H1 (cell line): ENCODE measurements around the gene EDA. TPM values are rescaled to one million over a fixed set of nuclear protein-coding genes. Genes with fewer than 3 reads are reported as not detected.
A peak's percentile ranks its signal among the peaks of the same experiment; 100 is the strongest.

Experiments used
- CTCF ChIA-PET: fragments of 300-600 bp; sonication (Branson Sonifier 250); formaldehyde crosslinking; loops from one replicate; lab custom pipeline; 2021; ENCODE audit not compliant: partially characterized antibody; lab: Charles Lee
- POLR2A ChIA-PET: fragments of 300-600 bp; sonication (Branson Sonifier 250); formaldehyde crosslinking; loops from one replicate; lab custom pipeline; 2021; ENCODE audit warnings: inconsistent platforms; ENCODE audit not compliant: partially characterized antibody; lab: Charles Lee
- DNase-seq, 2 experiments: peaks; one replicate each; pipeline versions ENCODE4 v3.0.0 to v3.0.0-alpha.2; 2010 to 2022; ENCODE audit warnings: low spot score in 2 of 2, low read depth in 1 of 2, mixed read lengths in 1 of 2
- FAIRE-seq: peaks from 2 replicates; lab custom pipeline; 2011; peaks lifted over from hg19 to GRCh38; lab: Jason Lieb, UNC
- H2AFZ ChIP-seq: 2 replicates; pipeline ENCODE4 v1.8.1; 2012; ENCODE audit warnings: low read length, inconsistent platforms
- H2AK5ac ChIP-seq: 2 replicates; pipeline ENCODE4 v1.6.1; 2013; ENCODE audit warnings: low read depth, low read length
- H2BK120ac ChIP-seq: replicated peaks from 2 replicates; pipeline ENCODE3; 2013; ENCODE audit warnings: low read depth, low read length, inconsistent platforms
- H2BK12ac ChIP-seq: 2 replicates; pipeline ENCODE4 v1.6.1; 2013; ENCODE audit warnings: low read depth, low read length
- H2BK15ac ChIP-seq: 2 replicates; pipeline ENCODE4 v1.6.1; 2013; ENCODE audit warnings: low read length
- H2BK20ac ChIP-seq: 2 replicates; pipeline ENCODE4 v1.6.1; 2013; ENCODE audit warnings: low read length
- H2BK5ac ChIP-seq: 2 replicates; pipeline ENCODE4 v1.6.1; 2013; ENCODE audit warnings: low read depth, low read length
- H3K14ac ChIP-seq: 2 replicates; pipeline ENCODE4 v1.6.1; 2013; ENCODE audit warnings: inconsistent platforms; ENCODE audit not compliant: insufficient read length
- H3K18ac ChIP-seq: 2 replicates; pipeline ENCODE4 v1.6.1; 2013; ENCODE audit warnings: low read length; ENCODE audit errors: extremely low read depth
- H3K23ac ChIP-seq: 2 replicates; pipeline ENCODE4 v1.6.1; 2013; ENCODE audit warnings: inconsistent platforms; ENCODE audit not compliant: insufficient read length
- H3K23me2 ChIP-seq: 2 replicates; pipeline ENCODE4 v1.6.1; 2013; ENCODE audit warnings: low read depth, low read length
- H3K27ac ChIP-seq: 2 replicates; pipeline ENCODE4 v1.6.1; 2011; ENCODE audit warnings: low read depth, low read length, inconsistent platforms
- H3K27me3 ChIP-seq, 4 experiments: replicated peaks in 1 of 4; 1 replicate in 1 of 4; 2 replicates in 3 of 4; pipeline versions ENCODE4 v1.6.1 to v1.8.1; 2011 to 2013; ENCODE audit warnings: low read length in 3 of 4, mild to moderate bottlenecking in 3 of 4, inconsistent platforms in 2 of 4, mixed read lengths in 2 of 4, moderate library complexity in 1 of 4; ENCODE audit not compliant: control insufficient read depth in 3 of 4, insufficient read depth in 3 of 4; ENCODE audit errors: extremely low read depth in 1 of 4
- H3K36me3 ChIP-seq, 4 experiments: 2 replicates each; pipeline versions ENCODE4 v1.6.1 to v1.8.1; 2011 to 2013; ENCODE audit warnings: mild to moderate bottlenecking in 4 of 4, low read length in 3 of 4, moderate library complexity in 2 of 4, control low read depth in 1 of 4, inconsistent platforms in 1 of 4; ENCODE audit not compliant: insufficient read depth in 4 of 4, control insufficient read depth in 2 of 4
- H3K4ac ChIP-seq: replicated peaks from 2 replicates; pipeline ENCODE3; 2013; ENCODE audit warnings: low read length, low read depth, mixed read lengths, inconsistent platforms; ENCODE audit not compliant: insufficient read length
- H3K4me1 ChIP-seq, 4 experiments: replicated peaks in 1 of 4; 1 replicate in 1 of 4; 2 replicates in 3 of 4; pipeline versions ENCODE4 v1.6.1 to v1.8.1; 2011 to 2013; ENCODE audit warnings: low read length in 3 of 4, inconsistent platforms in 2 of 4, mixed read lengths in 1 of 4; ENCODE audit not compliant: insufficient read depth in 4 of 4, control insufficient read depth in 3 of 4
- H3K4me2 ChIP-seq, 2 experiments: 2 replicates each; pipeline versions ENCODE4 v1.6.1 to v1.8.1; 2011 to 2013; ENCODE audit warnings: low read depth in 2 of 2, low read length in 2 of 2, control low read depth in 1 of 2, inconsistent platforms in 1 of 2, mild to moderate bottlenecking in 1 of 2; ENCODE audit not compliant: insufficient read depth in 1 of 2
- H3K4me3 ChIP-seq, 4 experiments: fragments of 200-600, 300-600 bp in 1 of 4; sonication (generic), shearing (Covaris generic), sonication (Bioruptor Twin) in 1 of 4; 2 replicates each; pipeline versions ENCODE4 v1.5.1 to v1.8.1; 2011 to 2016; ENCODE audit warnings: low read length in 4 of 4, low read depth in 3 of 4, control low read depth in 2 of 4, inconsistent platforms in 2 of 4, mild to moderate bottlenecking in 2 of 4, mixed read lengths in 1 of 4, moderate library complexity in 1 of 4; ENCODE audit not compliant: insufficient read depth in 2 of 4; ENCODE audit errors: extremely low read depth in 1 of 4
- H3K56ac ChIP-seq: replicated peaks from 2 replicates; pipeline ENCODE3; 2013; ENCODE audit warnings: low read depth, mild to moderate bottlenecking, mixed read lengths, low read length, inconsistent platforms; ENCODE audit not compliant: insufficient read length
- H3K79me1 ChIP-seq: 2 replicates; pipeline ENCODE4 v1.6.1; 2013; ENCODE audit warnings: low read depth, low read length, control low read depth
- H3K79me2 ChIP-seq, 2 experiments: 2 replicates each; pipeline versions ENCODE4 v1.6.1 to v1.8.1; 2012 to 2013; ENCODE audit warnings: low read length in 2 of 2, mild to moderate bottlenecking in 2 of 2, inconsistent platforms in 1 of 2; ENCODE audit not compliant: insufficient read depth in 2 of 2, control insufficient read depth in 1 of 2
- H3K9ac ChIP-seq, 4 experiments: replicated peaks in 1 of 4; 1 replicate in 1 of 4; 2 replicates in 3 of 4; pipeline versions ENCODE4 v1.6.1 to v1.8.1; 2011 to 2013; ENCODE audit warnings: low read depth in 3 of 4, low read length in 3 of 4, control low read depth in 2 of 4, mild to moderate bottlenecking in 2 of 4, moderate library complexity in 2 of 4, inconsistent platforms in 1 of 4; ENCODE audit errors: extremely low read depth in 1 of 4
- H3K9me3 ChIP-seq, 2 experiments: 2 replicates each; pipeline versions ENCODE4 v1.6.1 to v1.8.1; 2012 to 2013; ENCODE audit warnings: mild to moderate bottlenecking in 2 of 2, moderate library complexity in 2 of 2, control low read depth in 1 of 2, inconsistent platforms in 1 of 2, low read depth in 1 of 2, low read length in 1 of 2, mixed read lengths in 1 of 2; ENCODE audit not compliant: insufficient read depth in 2 of 2
- H4K20me1 ChIP-seq, 2 experiments: replicated peaks in 1 of 2; 2 replicates each; pipeline versions ENCODE3 to v1.8.1; 2011 to 2013; ENCODE audit warnings: inconsistent platforms in 2 of 2, low read length in 2 of 2, mild to moderate bottlenecking in 1 of 2; ENCODE audit not compliant: insufficient read depth in 2 of 2, control insufficient read depth in 1 of 2
- H4K5ac ChIP-seq: 2 replicates; pipeline ENCODE4 v1.6.1; 2013; ENCODE audit warnings: low read length, low read depth, mixed read lengths, inconsistent platforms; ENCODE audit not compliant: insufficient read length
- H4K8ac ChIP-seq: 2 replicates; pipeline ENCODE4 v1.8.0; 2013; ENCODE audit warnings: mild to moderate bottlenecking, moderate library complexity, low read length, inconsistent platforms; ENCODE audit not compliant: insufficient read depth; ENCODE audit errors: extremely low read depth
- H4K91ac ChIP-seq: replicated peaks from 2 replicates; pipeline ENCODE3; 2013; ENCODE audit warnings: low read length, mixed read lengths, inconsistent platforms; ENCODE audit not compliant: insufficient read length
- CTCF ChIP-seq, 3 experiments: IDR thresholded peaks; 1 replicate in 2 of 3; 2 replicates in 1 of 3; pipeline versions ENCODE4 v1.5.1 to v1.6.1; 2011; ENCODE audit warnings: low read length in 3 of 3, mild to moderate bottlenecking in 3 of 3, inconsistent platforms in 2 of 3, low read depth in 1 of 3, moderate library complexity in 1 of 3; ENCODE audit not compliant: insufficient read depth in 1 of 3; ENCODE audit errors: control extremely low read depth in 1 of 3
- GTF2F1 ChIP-seq: IDR thresholded peaks from 2 replicates; pipeline ENCODE4 v1.6.1; 2012; ENCODE audit warnings: low read depth, low read length, improper control_type of control experiment, borderline replicate concordance
- KDM1A ChIP-seq: fragments of 200-600, 300-600 bp; sonication (generic); IDR thresholded peaks from 2 replicates; pipeline ENCODE4 v1.7.1; 2016; ENCODE audit warnings: mild to moderate bottlenecking, low read length, borderline replicate concordance
- MAFK ChIP-seq: IDR thresholded peaks from 2 replicates; pipeline ENCODE4 v1.6.1; 2012; ENCODE audit warnings: low read depth, mild to moderate bottlenecking, improper control_type of control experiment, low read length
- NANOG ChIP-seq: IDR thresholded peaks from 2 replicates; pipeline ENCODE4 v1.6.1; 2011; ENCODE audit warnings: low read length, low read depth, mild to moderate bottlenecking, inconsistent platforms; ENCODE audit not compliant: insufficient read depth, poor library complexity, severe bottlenecking
- RAD21 ChIP-seq, 2 experiments: IDR thresholded peaks in 1 of 2; conservative IDR thresholded peaks in 1 of 2; 2 replicates each; pipeline ENCODE4 v1.6.1; 2011; ENCODE audit warnings: low read depth in 2 of 2, low read length in 2 of 2, improper control_type of control experiment in 1 of 2, inconsistent platforms in 1 of 2, mild to moderate bottlenecking in 1 of 2, moderate library complexity in 1 of 2
- RNF2 ChIP-seq: fragments of 200-900, 300-1000 bp; sonication (generic); IDR thresholded peaks from 2 replicates; pipeline ENCODE4 v1.7.1; 2016; ENCODE audit warnings: borderline replicate concordance, low read depth, mild to moderate bottlenecking, antibody characterized with exemption, low read length; ENCODE audit not compliant: poor library complexity, severe bottlenecking; ENCODE audit errors: missing control alignments
- WGBS, 2 experiments: shearing (Covaris generic) in 1 of 2; methylation state at CpG; one replicate each; pipeline versions ENCODE4 v1.1.6 to v1.1.7; 2013 to 2015; ENCODE audit warnings: low lambda C conversion rate in 2 of 2, mixed read lengths in 2 of 2, inconsistent platforms in 1 of 2, low coverage in 1 of 2, missing lambda C conversion rate in 1 of 2; ENCODE audit not compliant: insufficient replicate concordance in 2 of 2, insufficient coverage in 1 of 2, insufficient read length in 1 of 2; ENCODE audit errors: extremely low coverage in 1 of 2, missing lambda C conversion rate in 1 of 2; 5-methylcytosine and 5-hydroxymethylcytosine counted together
- polyA plus RNA-seq, 7 experiments: library from polyadenylated mRNA; depleted of rRNA in 3 of 7; stranded (reverse) in 5 of 7; unstranded in 2 of 7; fragments of >200 nt in 5 of 7; fragments of 200-250 nt in 2 of 7; gene quantifications; 1 replicate in 5 of 7; 2 replicates in 1 of 7; 4 replicates in 1 of 7; pipeline versions ENCODE4 v1.2.1 to v1.2.3, GENCODE V29; 2011 to 2013; ENCODE audit warnings: missing spikeins in 2 of 7, mixed read lengths in 2 of 7
- total RNA-seq: library from RNA; stranded (reverse); fragmentation: NEBNext Ultra II Directional; extraction: Animal tissue kit (Norgen Biotek cat#: 25700); gene quantifications from 2 replicates; pipeline ENCODE4 v1.2.1, GENCODE V29; 2021

The EDA gene
- total and polyA plus RNA-seq, 2 of the 8 experiments (the other 6 are each of a cell fraction or from before 2014, with no cell fraction given), result 7.5 to 10.5 TPM

GRCh38 chrX:69618803-69619202, 2.9 kb downstream of the EDA start:
- H3K23me2 ChIP-seq, result peaks cover 2% of the 10 kb centered on the region
- H3K79me2 ChIP-seq, result peaks cover 0 to 15% of the 10 kb centered on the region in 2 experiments; a peak in 2 of 4 replicates
- H3K56ac ChIP-seq, result no peak overlapping the region
- no peak for DNase-seq
- TF ChIP-seq KDM1A, result no peak
- TF ChIP-seq NANOG, result no peak
- TF ChIP-seq RAD21 (IDR thresholded peaks at IDR 0.05 in 1 of 2, conservative IDR thresholded peaks at IDR 0.05 in 1 of 2; ENCODE audit: low read depth in 2 of 2, low read length in 2 of 2), result peak; percentile 49 to 55
- TF ChIP-seq CTCF (IDR thresholded peaks at IDR 0.05; ENCODE audit: control extremely low read depth in 1 of 3, insufficient read depth in 1 of 3, low read depth in 1 of 3, low read length in 3 of 3), result peak in 2 of 3 experiments; percentile 15 to 29; a peak in 2 of 4 replicates
- TF ChIP-seq RNF2, result no peak
- TF ChIP-seq MAFK, result peak; percentile 11; the same call in 1 of the 2 replicates
- no peak for TF ChIP-seq GTF2F1
- no peak overlapping the region for H2BK5ac ChIP-seq
- no peak overlapping the region for H3K23ac ChIP-seq
- no peak overlapping the region for H3K18ac ChIP-seq
- no peak overlapping the region for H2AK5ac ChIP-seq
- H4K8ac ChIP-seq, result no peak overlapping the region
- no peak overlapping the region for H2AFZ ChIP-seq
- H3K4me3 ChIP-seq, result no peak overlapping the region
- no peak overlapping the region for H2BK12ac ChIP-seq
- H2BK20ac ChIP-seq, result no peak overlapping the region
- no peak overlapping the region for H2BK120ac ChIP-seq
- no peaks in the 10 kb centered on the region for H3K9me3 ChIP-seq
- 8% methylated on average over 1 of the region's 1 CpG; no CpG with 5 or more reads in 1 of the 2 experiments for WGBS, 2 experiments
- no peak overlapping the region for H4K91ac ChIP-seq
- H3K4ac ChIP-seq, result no peak overlapping the region
- ChIA-PET CTCF (interaction anchor here (0.7 to 4.6 kb wide), 16 partner anchors 9 to 412 kb away, joined by 3 to 28 read pairs (median 4); no protein-coding TSS in a partner anchor), POLR2A (interaction anchor here (0.7 kb wide), 1 partner anchor 78 kb away, joined by 3 read pairs; no protein-coding TSS in a partner anchor)
- H2BK15ac ChIP-seq, result no peak overlapping the region
- H4K5ac ChIP-seq, result no peak overlapping the region
- H3K14ac ChIP-seq, result no peak overlapping the region
- peaks cover 0 to 4% (median 2%) of the 10 kb centered on the region in 4 experiments; a peak in 3 of 7 replicates for H3K27me3 ChIP-seq
- H3K36me3 ChIP-seq, result no peaks in the 10 kb centered on the region; a peak in 1 of 8 replicates
- no peak overlapping the region for H3K27ac ChIP-seq
- peaks cover 0 to 4% (median 0%) of the 10 kb centered on the region in 4 experiments; a peak in 1 of 7 replicates for H3K4me1 ChIP-seq
- no peak for FAIRE-seq
- no peaks in the 10 kb centered on the region for H3K79me1 ChIP-seq
- H4K20me1 ChIP-seq, result peaks cover 0 to 3% of the 10 kb centered on the region in 2 experiments
- H3K9ac ChIP-seq, result no peak overlapping the region
- H3K4me2 ChIP-seq, result no peak overlapping the region
